GM21381 (cell line): Measurements from ENCODE around the gene ITPR1.

Experiments used
- ATAC-seq: cut with Tn5 transposase; IDR thresholded peaks from one replicate; pipeline ENCODE4 v1.9.1; 2021; ENCODE audit warnings: mild to moderate bottlenecking, moderate library complexity; ENCODE audit not compliant: unreplicated experiment

The ITPR1 gene

DNA sequence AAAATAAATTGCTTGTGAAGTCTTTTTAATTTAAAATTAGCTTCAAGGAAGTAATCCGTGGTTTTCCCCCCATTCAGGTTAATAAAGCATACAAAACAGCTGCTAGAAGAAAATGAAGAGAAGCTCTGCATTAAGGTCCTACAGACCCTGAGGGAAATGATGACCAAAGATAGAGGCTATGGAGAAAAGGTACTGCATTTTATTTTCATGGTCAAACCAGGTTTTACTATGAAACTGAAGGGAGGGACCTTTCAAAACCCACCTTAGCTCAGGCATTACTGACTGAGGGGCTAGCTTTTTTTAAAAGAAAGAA, 218.5 kb downstream of the ITPR1 start:
- ATAC-seq = no peak

DNA sequence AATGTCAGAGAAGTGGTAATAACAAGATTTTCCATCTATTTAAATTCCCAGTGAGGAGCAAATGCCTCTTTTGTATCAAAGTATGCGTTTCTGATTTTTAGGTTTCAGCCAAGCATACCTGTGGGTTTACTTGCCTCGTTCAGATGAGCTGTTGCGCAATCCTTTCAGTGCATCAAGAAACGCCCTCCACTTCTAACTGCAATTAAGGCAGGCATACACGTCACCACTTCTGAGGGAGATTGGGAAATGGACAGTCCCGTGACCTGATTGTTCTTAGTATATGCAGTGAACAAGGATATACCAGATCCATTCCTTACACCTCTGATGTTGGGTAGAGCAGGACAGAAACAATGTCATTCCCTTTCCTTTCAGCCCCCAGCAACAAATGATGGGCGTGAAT, 219.0 kb downstream of the ITPR1 start:
- ATAC-seq = no peak

DNA sequence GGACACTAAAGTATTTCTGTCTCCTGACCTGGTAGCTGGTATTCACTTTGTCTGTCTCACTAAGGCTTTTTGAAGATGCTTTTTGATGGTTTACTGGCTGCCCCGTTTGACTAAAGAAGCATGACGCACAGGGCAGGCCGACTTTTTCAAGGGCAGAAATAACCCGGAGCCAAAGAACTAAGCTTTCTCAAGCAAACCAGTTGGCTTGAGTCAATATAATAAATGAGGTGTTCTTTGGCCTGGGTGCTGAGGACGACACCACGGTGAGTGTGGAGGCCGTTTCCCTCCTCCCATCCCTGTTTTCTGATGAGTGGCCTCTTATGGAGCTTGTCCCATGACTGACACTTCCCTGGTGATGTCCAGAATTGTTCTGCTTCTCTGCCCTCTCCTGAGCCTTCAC, 220.9 kb downstream of the ITPR1 start:
- ATAC-seq = no peak

- no peak for ATAC-seq
These were observed 223.1 kb downstream of the ITPR1 start for GRCh38 chr3:4716266-4716665.

DNA sequence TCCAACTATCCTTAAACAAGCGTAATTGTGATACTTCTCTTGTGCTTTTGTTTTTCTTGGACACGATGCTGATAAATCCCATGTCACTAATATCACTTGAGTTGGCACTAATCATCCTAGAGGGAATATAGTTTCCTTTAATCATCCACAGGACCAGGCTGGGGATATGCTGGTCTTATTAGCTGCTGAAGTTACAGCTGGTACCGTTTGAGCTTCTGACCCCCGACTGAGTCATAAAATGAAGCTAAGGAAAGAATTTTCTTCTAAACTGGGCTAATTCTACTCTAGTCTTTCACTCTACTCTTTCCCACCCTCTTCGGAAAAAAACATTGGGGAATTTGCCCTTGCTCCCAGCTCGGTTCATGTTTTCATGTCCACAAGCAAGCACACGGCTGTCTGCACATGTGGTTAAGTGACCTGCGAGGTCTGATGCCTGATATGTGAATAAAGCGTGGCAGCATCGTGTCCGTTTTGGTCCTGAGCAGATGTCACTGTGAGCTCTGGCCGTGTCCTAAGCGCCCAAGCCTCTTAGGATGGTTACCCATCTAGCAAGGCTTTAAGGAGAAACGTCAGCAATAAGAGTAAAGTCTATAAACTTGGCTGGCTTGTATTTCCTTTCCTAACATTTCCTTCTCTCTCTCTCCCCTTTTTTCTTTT, 223.7 kb downstream of the ITPR1 start:
- ATAC-seq = no peak

DNA sequence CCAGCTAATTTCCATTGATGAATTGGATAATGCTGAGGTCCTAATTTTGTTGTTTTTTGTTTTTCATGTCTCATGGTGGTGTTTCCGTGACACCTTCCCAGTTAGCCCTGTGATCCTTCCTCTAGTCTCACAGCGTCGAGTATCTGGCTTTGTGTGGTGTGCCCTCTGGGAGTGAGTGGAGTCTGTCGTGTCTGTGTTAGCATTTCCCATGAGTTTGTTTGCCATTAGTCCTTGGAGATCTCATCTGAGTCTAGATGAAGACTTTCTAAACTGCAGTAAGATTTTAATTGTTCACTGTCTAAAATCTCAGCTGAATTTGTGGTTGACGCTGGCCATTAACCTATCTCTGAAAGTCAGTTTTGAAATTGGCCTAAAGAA, 224.2 kb downstream of the ITPR1 start:
- no peak for ATAC-seq

- ATAC-seq = no peak
These were observed 225.1 kb downstream of the ITPR1 start for GRCh38 chr3:4718179-4718736.

GRCh38 chr3:4719046-4719501, 225.9 kb downstream of the ITPR1 start:
- ATAC-seq = no peak

DNA sequence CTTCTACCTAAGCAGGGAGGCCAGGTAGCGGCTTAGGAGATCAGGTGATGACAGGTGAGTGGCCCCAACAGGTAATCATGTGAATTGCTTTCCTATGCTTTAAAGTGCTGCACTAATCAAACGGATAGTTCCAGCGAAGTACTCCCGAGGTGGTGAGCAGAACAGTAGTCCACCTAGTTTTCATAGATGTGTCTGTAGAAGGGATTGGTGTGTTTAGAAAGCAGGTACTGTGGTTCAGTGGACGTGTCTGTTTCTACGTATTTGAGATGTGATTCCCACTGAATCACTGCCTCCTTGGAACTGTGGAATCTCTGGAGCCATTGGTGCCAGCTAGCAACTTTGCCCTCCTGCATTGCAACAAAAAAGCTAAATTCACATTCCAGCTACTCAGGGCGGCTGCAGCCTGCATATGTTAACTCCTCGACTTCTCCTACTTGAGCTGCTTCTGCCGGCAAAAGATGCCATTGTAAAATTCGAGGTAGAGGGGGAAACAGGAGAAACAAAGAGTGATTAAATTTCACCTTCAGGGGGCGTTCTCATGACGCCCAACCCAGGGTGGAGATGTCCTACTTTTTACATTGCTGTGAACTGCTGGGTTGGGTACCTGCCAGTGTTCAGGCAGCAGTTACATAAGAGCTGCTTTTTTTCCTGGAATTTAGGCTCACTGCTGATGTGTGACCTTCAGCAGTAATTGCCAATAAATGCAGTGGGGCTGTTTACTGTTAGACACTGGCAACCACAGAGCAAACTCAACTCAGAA, 227.3 kb downstream of the ITPR1 start:
- no peak for ATAC-seq

- ATAC-seq = no peak
These were observed 228.4 kb downstream of the ITPR1 start for GRCh38 chr3:4721511-4721911.

DNA sequence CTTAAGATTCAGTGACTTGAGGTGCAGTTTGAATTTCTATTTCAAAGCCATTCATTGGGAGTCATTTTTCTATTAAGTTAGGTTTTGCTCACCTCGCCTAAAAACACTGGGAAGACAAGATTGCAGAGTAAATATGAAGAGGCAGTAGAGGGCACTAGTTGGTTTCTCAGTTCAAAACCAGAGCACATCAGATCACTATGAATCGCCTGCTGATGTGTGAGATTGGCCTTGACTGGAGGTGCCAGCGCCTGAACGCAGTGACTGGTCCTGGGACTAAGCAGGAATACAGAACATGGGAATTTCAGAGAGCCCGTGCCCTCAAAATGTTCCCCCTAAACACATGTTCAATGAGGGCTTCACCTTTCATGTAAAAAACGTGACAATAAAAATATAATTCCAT, 229.0 kb downstream of the ITPR1 start:
- ATAC-seq = peak; percentile 56

GRCh38 chr3:4724051-4724629, 231.0 kb downstream of the ITPR1 start:
- no peak for ATAC-seq

- ATAC-seq = no peak
These were observed 233.4 kb downstream of the ITPR1 start for GRCh38 chr3:4726549-4726948.

GRCh38 chr3:4729061-4729973, 236.2 kb downstream of the ITPR1 start:
- ATAC-seq = no peak

- no peak for ATAC-seq
These were observed 237.6 kb downstream of the ITPR1 start for GRCh38 chr3:4730719-4731118.

- ATAC-seq = no peak
These were observed 238.5 kb downstream of the ITPR1 start for GRCh38 chr3:4731543-4732111.

DNA sequence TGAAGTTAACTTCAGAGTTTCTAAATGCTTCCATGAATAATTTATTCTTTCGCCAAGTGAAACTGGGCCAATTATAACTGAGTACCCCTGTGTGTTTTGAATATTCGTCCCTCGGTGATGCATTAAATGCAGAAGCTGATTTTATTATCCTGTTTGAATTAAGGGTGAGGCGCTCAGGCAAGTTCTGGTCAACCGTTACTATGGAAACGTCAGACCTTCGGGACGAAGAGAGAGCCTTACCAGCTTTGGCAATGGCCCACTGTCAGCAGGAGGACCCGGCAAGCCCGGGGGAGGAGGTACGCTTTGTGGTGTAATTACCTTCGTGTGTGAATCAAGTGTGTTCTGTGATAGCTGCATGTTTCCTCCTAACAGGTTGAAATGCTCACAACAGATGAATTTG, 239.8 kb downstream of the ITPR1 start:
- no peak for ATAC-seq

GRCh38 chr3:4734454-4734853, 241.3 kb downstream of the ITPR1 start:
- no peak for ATAC-seq

DNA sequence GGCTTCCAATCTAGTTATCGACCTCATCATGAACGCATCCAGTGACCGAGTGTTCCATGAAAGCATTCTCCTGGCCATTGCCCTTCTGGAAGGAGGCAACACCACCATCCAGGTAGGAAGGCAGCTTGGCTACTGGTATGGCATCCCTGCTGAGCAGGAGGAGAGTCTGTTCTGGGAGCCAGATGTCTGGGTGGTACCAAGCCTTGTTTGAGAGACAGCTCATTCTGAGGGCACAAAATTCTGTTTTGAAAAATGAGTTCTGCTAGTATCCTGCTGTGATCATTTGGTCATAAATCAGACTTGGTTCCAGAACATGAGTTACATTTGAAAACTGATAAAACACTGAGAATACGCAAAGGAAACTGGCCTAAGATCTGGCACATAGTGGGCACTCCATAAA, 242.1 kb downstream of the ITPR1 start:
- ATAC-seq = no peak

DNA sequence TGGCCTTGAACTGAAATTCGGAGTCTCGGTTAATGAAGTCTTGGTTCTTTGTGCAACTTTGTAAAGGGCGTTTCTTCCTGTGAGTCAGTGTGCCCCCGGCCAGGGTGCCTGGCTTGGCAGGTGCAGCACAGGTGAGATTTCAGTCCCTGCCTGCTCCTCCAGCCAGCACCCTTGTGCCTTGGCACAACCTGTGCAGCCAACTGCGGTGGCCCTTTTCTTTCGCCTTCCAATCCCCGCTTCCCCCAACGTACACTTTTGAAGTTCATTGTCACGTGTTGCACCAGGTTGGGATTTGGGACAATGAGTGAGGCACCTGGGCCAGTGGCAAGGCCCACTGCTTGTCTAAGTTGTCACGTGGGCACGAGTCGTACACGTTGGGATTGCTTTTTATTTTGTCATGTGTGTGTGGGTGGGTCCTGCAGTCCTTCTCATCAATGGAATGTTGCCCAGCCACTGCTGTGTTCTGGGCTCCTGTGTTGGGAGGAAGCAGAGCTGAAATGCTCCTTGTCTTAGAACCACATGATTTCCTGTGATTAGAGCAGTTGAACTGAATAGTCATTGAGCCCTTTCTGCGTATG, 243.2 kb downstream of the ITPR1 start:
- no peak for ATAC-seq
